Breast epithelium (tissue), 4 donors: ENCODE results near the gene GAPT. TPM values are rescaled to one million over a fixed set of nuclear protein-coding genes. Genes with fewer than 3 reads are reported as not detected.
A peak's percentile ranks its signal among the peaks of the same experiment; 100 is the strongest.

Experiments used
- DNase-seq, 2 donors: peaks; one replicate each; pipeline ENCODE4 v3.0.0-alpha.2; 2019; ENCODE audit warnings: low spot score in 2 of 2
- H3K27ac ChIP-seq, 2 donors: fragments of 200-600 bp; sonication (generic) in 1 of 2; one replicate each; pipeline ENCODE4 v1.5.1; 2016 to 2019; ENCODE audit warnings: mild to moderate bottlenecking in 1 of 2
- H3K27me3 ChIP-seq, 2 donors: fragments of 200-600 bp; sonication (generic) in 1 of 2; one replicate each; pipeline versions ENCODE4 v1.5.1 to v1.6.0; 2017 to 2019; ENCODE audit warnings: control low read depth in 1 of 2, mild to moderate bottlenecking in 1 of 2
- H3K36me3 ChIP-seq: fragments of 200-600 bp; one replicate; pipeline ENCODE4 v1.5.1; 2019
- H3K4me1 ChIP-seq, 2 donors: fragments of 200-600 bp; sonication (generic); one replicate each; pipeline ENCODE4 v1.5.1; 2016 to 2019; ENCODE audit warnings: control low read depth in 1 of 2
- H3K4me3 ChIP-seq, 3 donors: fragments of 200-600 bp; sonication (generic); 1 replicate in 2 of 3; 2 replicates in 1 of 3; pipeline ENCODE4 v1.5.1; 2016 to 2019; ENCODE audit warnings: mild to moderate bottlenecking in 3 of 3, moderate library complexity in 2 of 3
- H3K9me3 ChIP-seq, 2 donors: fragments of 200-600 bp; sonication (generic) in 1 of 2; one replicate each; pipeline ENCODE4 v1.5.1; 2016 to 2019; ENCODE audit warnings: control low read depth in 1 of 2
- CTCF ChIP-seq, 3 donors: fragments of 450-650 bp; IDR thresholded peaks; one replicate each; pipeline ENCODE4 v1.5.1; 2016 to 2017; ENCODE audit warnings: antibody characterized with exemption in 3 of 3, mild to moderate bottlenecking in 3 of 3, moderate library complexity in 3 of 3
- POLR2A ChIP-seq: fragments of 450-650 bp; IDR thresholded peaks from one replicate; pipeline ENCODE4 v1.6.1; 2016; ENCODE audit warnings: antibody characterized with exemption, mild to moderate bottlenecking, moderate library complexity
- POLR2AphosphoS5 ChIP-seq, 3 donors: sonication (generic); formaldehyde crosslinking; IDR thresholded peaks; one replicate each; pipeline ENCODE4 v1.6.1; 2017; ENCODE audit warnings: antibody characterized with exemption in 3 of 3
- intact Hi-C: fragments of 100-400 bp; cut with DNase I; formaldehyde crosslinking; loops from one replicate; pipeline ENCODE4 v1.15.1; 2023; ENCODE audit warnings: low total_unique reads
- total RNA-seq, 3 donors: library from RNA; depleted of rRNA; stranded (reverse); fragments of >200 nt; gene quantifications; one replicate each; pipeline ENCODE4 v1.1.0, GENCODE V29; 2016

The GAPT gene
- total RNA-seq, 3 donors from 2014 or later: 1.2 to 3.8 (median 1.3) TPM

- Histone ChIP-seq H3K27ac (peak overlapping the region; percentile 98 to 99), H3K4me1 (peaks cover 0 to 4% of the 10 kb centered on the region in 2 donors), H3K4me3 (peak overlapping the region; percentile 83 to 93 (median 90)), H3K36me3 (no peaks in the 10 kb centered on the region), H3K27me3 (no peaks in the 10 kb centered on the region), H3K9me3 (no peaks in the 10 kb centered on the region)
- DNase-seq: peak; percentile 87 to 90
- TF ChIP-seq POLR2A: no peak
- TF ChIP-seq POLR2AphosphoS5 (IDR thresholded peaks at IDR 0.05): peak in 2 of 3 donors; percentile 80 to 81
- TF ChIP-seq CTCF (IDR thresholded peaks at IDR 0.05): peak; percentile 61 to 85 (median 75)
- intact Hi-C loops: loop anchor here (5.0 kb wide), 2 partner anchors 574 to 679 kb away; no protein-coding TSS in a partner anchor
Measured at GRCh38 chr5:58460732-58461286, 30.4 kb upstream of the GAPT start.

- no peaks in the 10 kb centered on the region for H3K36me3 ChIP-seq
- TF ChIP-seq POLR2AphosphoS5 (IDR thresholded peaks at IDR 0.05) (no peak), CTCF (IDR thresholded peaks at IDR 0.05) (no peak), POLR2A (no peak)
- no peak for DNase-seq
- H3K4me3 ChIP-seq: no peak overlapping the region
- no peaks in the 10 kb centered on the region for H3K27me3 ChIP-seq
- no peaks in the 10 kb centered on the region for H3K9me3 ChIP-seq
- H3K27ac ChIP-seq: peak overlapping the region; percentile 41 to 99
- H3K4me1 ChIP-seq: peaks cover 0 to 2% of the 10 kb centered on the region in 2 donors
- intact Hi-C loops: loop anchor here (5.0 kb wide), 2 partner anchors 575 to 680 kb away; no protein-coding TSS in a partner anchor
Measured at GRCh38 chr5:58462154-58462553, 29.1 kb upstream of the GAPT start.

- TF ChIP-seq POLR2AphosphoS5 (IDR thresholded peaks at IDR 0.05) (no peak), CTCF (IDR thresholded peaks at IDR 0.05) (peak; percentile 72 to 84 (median 77)), POLR2A (no peak)
- Histone ChIP-seq H3K4me1 (no peaks in the 10 kb centered on the region), H3K27me3 (no peaks in the 10 kb centered on the region), H3K9me3 (no peaks in the 10 kb centered on the region), H3K27ac (peak overlapping the region; percentile 41 to 99), H3K4me3 (no peak overlapping the region), H3K36me3 (no peaks in the 10 kb centered on the region)
- intact Hi-C loops: loop anchor here (5.0 kb wide), 2 partner anchors 575 to 680 kb away; no protein-coding TSS in a partner anchor
- no peak for DNase-seq
Measured at GRCh38 chr5:58462623-58463230, 28.5 kb upstream of the GAPT start.

GRCh38 chr5:58466939-58467338 lies 24.3 kb upstream of the GAPT start:
- no peaks in the 10 kb centered on the region for H3K27me3 ChIP-seq
- intact Hi-C loops: no loop called here
- no peak for DNase-seq
- no peak overlapping the region for H3K27ac ChIP-seq
- H3K36me3 ChIP-seq: no peaks in the 10 kb centered on the region
- TF ChIP-seq CTCF (IDR thresholded peaks at IDR 0.05) (no peak), POLR2AphosphoS5 (IDR thresholded peaks at IDR 0.05) (no peak), POLR2A (no peak)
- no peak overlapping the region for H3K4me3 ChIP-seq
- H3K4me1 ChIP-seq: no peaks in the 10 kb centered on the region
- H3K9me3 ChIP-seq: no peaks in the 10 kb centered on the region

- Histone ChIP-seq H3K9me3 (no peaks in the 10 kb centered on the region), H3K4me1 (no peaks in the 10 kb centered on the region), H3K27ac (no peak overlapping the region), H3K36me3 (no peaks in the 10 kb centered on the region), H3K4me3 (no peak overlapping the region), H3K27me3 (no peaks in the 10 kb centered on the region)
- intact Hi-C loops: loop anchor here (5.0 to 10.0 kb wide), 2 partner anchors 953 to 1175 kb away; no protein-coding TSS in a partner anchor
- no peak for DNase-seq
- TF ChIP-seq POLR2A: no peak
- TF ChIP-seq POLR2AphosphoS5 (IDR thresholded peaks at IDR 0.05): no peak
- no peak for TF ChIP-seq CTCF (IDR thresholded peaks at IDR 0.05)
Measured at GRCh38 chr5:58469896-58470295, 21.3 kb upstream of the GAPT start.
